Endodermal cell (in vitro differentiated cells): ENCODE results near the gene HSPB7. TPM values are rescaled to one million over a fixed set of nuclear protein-coding genes. Genes with fewer than 3 reads are reported as not detected.
A peak's percentile ranks its signal among the peaks of the same experiment; 100 is the strongest.
"Not testable (repeated sequence)": the region's sequence is repeated elsewhere in the genome, so short reads cannot be mapped to it uniquely, and the experiment has no call there.

Experiments used
- DNase-seq: peaks from one replicate; pipeline ENCODE4 v3.0.0-alpha.2; 2017
- H3K27ac ChIP-seq: 2 replicates; pipeline ENCODE4 v1.5.1; 2013; ENCODE audit warnings: mild to moderate bottlenecking, low read depth, low read length, moderate library complexity
- H3K27me3 ChIP-seq: 2 replicates; pipeline ENCODE4 v1.6.1; 2013; ENCODE audit warnings: mild to moderate bottlenecking, low read length, moderate library complexity; ENCODE audit not compliant: insufficient read depth, control insufficient read depth, poor library complexity, severe bottlenecking
- H3K36me3 ChIP-seq: 2 replicates; pipeline ENCODE4 v1.7.0; 2013; ENCODE audit warnings: mild to moderate bottlenecking, low read length, moderate library complexity; ENCODE audit not compliant: control insufficient read depth, insufficient read depth
- H3K4me1 ChIP-seq: one replicate; pipeline ENCODE4 v1.7.0; 2013; ENCODE audit warnings: low read length; ENCODE audit not compliant: control insufficient read depth, insufficient read depth
- H3K4me3 ChIP-seq: 2 replicates; pipeline ENCODE4 v1.5.1; 2013; ENCODE audit warnings: mild to moderate bottlenecking, low read length, moderate library complexity
- H3K9ac ChIP-seq: 2 replicates; pipeline ENCODE4 v1.6.1; 2013; ENCODE audit warnings: mild to moderate bottlenecking, low read length, moderate library complexity; ENCODE audit not compliant: poor library complexity, severe bottlenecking; ENCODE audit errors: extremely low read depth
- H3K9me3 ChIP-seq: 2 replicates; pipeline ENCODE4 v1.6.1; 2013; ENCODE audit warnings: mild to moderate bottlenecking, low read length, moderate library complexity; ENCODE audit not compliant: control insufficient read depth
- H3K27ac Mint-ChIP-seq: 2 replicates; pipeline ENCODE4 v1.8.0; 2020; ENCODE audit warnings: mixed read lengths
- H3K27me3 Mint-ChIP-seq: 2 replicates; pipeline ENCODE4 v1.8.0; 2021; ENCODE audit warnings: mild to moderate bottlenecking, mixed read lengths; ENCODE audit not compliant: insufficient read depth
- H3K36me3 Mint-ChIP-seq: 2 replicates; pipeline ENCODE4 v1.8.0; 2020; ENCODE audit warnings: low read depth, mixed read lengths
- H3K4me1 Mint-ChIP-seq: 2 replicates; pipeline ENCODE4 v1.8.0; 2020; ENCODE audit warnings: mixed read lengths
- H3K4me3 Mint-ChIP-seq: 2 replicates; pipeline ENCODE4 v1.8.0; 2020; ENCODE audit warnings: mild to moderate bottlenecking, moderate library complexity, mixed read lengths
- H3K9me3 Mint-ChIP-seq: 2 replicates; pipeline ENCODE4 v1.8.0; 2020; ENCODE audit warnings: mild to moderate bottlenecking, mixed read lengths
- CTCF ChIP-seq: fragments of 200-600 bp; sonication (generic); conservative IDR thresholded peaks from 2 replicates; pipeline ENCODE4 v1.5.0; 2021; ENCODE audit warnings: antibody characterized with exemption, mild to moderate bottlenecking
- WGBS, 2 experiments: methylation state at CpG; one replicate each; pipeline versions ENCODE4 v1.1.5 to v1.1.7; 2013; ENCODE audit warnings: missing lambda C conversion rate in 2 of 2, mixed read lengths in 1 of 2; ENCODE audit not compliant: insufficient coverage in 1 of 2, insufficient read length in 1 of 2; 5-methylcytosine and 5-hydroxymethylcytosine counted together
- total RNA-seq, 2 donors: library from RNA; stranded (reverse); fragmentation: NEBNext Ultra II Directional in 1 of 2; extraction: Animal tissue kit (Norgen Biotek cat#: 25700) in 1 of 2; gene quantifications; 2 replicates in 1 of 2; 3 replicates in 1 of 2; pipeline ENCODE4 v1.2.1, GENCODE V29; 2021

Gene HSPB7
- total RNA-seq, 2 donors from 2014 or later: 0.15 TPM; not detected in 1

- H3K27me3 Mint-ChIP-seq, DNase-seq, H3K4me3 ChIP-seq, H3K36me3 ChIP-seq, H3K27me3 ChIP-seq, H3K4me1 Mint-ChIP-seq, H3K27ac Mint-ChIP-seq, H3K9me3 Mint-ChIP-seq, H3K4me1 ChIP-seq, H3K4me3 Mint-ChIP-seq, H3K9ac ChIP-seq, H3K9me3 ChIP-seq, H3K36me3 Mint-ChIP-seq, H3K27ac ChIP-seq: not testable (repeated sequence)
- WGBS, 2 experiments: 93 to 100% methylated on average over 2 to 6 of the region's 7 CpGs
Observed at GRCh38 chr1:16057314-16057915, 39.6 kb upstream of the HSPB7 start.

GRCh38 chr1:16056521-16056912 lies 38.7 kb upstream of the HSPB7 start:
- not testable (repeated sequence) for H3K4me3 Mint-ChIP-seq, H3K36me3 Mint-ChIP-seq, H3K4me1 ChIP-seq, H3K27ac ChIP-seq, H3K9ac ChIP-seq, H3K27me3 ChIP-seq, DNase-seq, H3K4me3 ChIP-seq, H3K27me3 Mint-ChIP-seq, H3K4me1 Mint-ChIP-seq, H3K9me3 Mint-ChIP-seq, H3K9me3 ChIP-seq, H3K36me3 ChIP-seq
- 60 to 86% methylated on average over 1 to 3 of the region's 4 CpGs for WGBS, 2 experiments
- H3K27ac Mint-ChIP-seq: peak overlapping the region; percentile 61

GRCh38 chr1:16055613-16056520 lies 38.0 kb upstream of the HSPB7 start:
- TF ChIP-seq CTCF: peak; percentile 93
- no peaks in the 10 kb centered on the region for H3K4me1 ChIP-seq
- H3K9ac ChIP-seq: no peak overlapping the region
- DNase-seq: peak; percentile 100
- no peaks in the 10 kb centered on the region for H3K9me3 ChIP-seq
- no peaks in the 10 kb centered on the region for H3K36me3 Mint-ChIP-seq
- H3K4me3 Mint-ChIP-seq: no peak overlapping the region
- H3K27ac ChIP-seq: no peak overlapping the region
- no peaks in the 10 kb centered on the region for H3K9me3 Mint-ChIP-seq
- peaks cover 9% of the 10 kb centered on the region for H3K4me1 Mint-ChIP-seq
- H3K27me3 Mint-ChIP-seq: peaks cover 3% of the 10 kb centered on the region
- H3K36me3 ChIP-seq: no peaks in the 10 kb centered on the region
- no peaks in the 10 kb centered on the region for H3K27me3 ChIP-seq
- H3K4me3 ChIP-seq: no peak overlapping the region
- H3K27ac Mint-ChIP-seq: peak overlapping the region; percentile 61
- 33 to 43% methylated on average over 11 to 18 of the region's 18 CpGs for WGBS, 2 experiments
